Mammary epithelial cell (primary cell): ENCODE results near the gene ENPP7.

Source experiments
- CTCF ChIP-seq, 2 donors: IDR thresholded peaks in 1 of 2; conservative IDR thresholded peaks in 1 of 2; 2 replicates each; pipeline ENCODE4 v1.5.1; 2011 to 2012; ENCODE audit warnings: inconsistent platforms in 2 of 2, low read length in 2 of 2, mild to moderate bottlenecking in 2 of 2, control low read depth in 1 of 2, low read depth in 1 of 2; ENCODE audit not compliant: insufficient read depth in 1 of 2; ENCODE audit errors: extremely low read depth in 1 of 2
- EZH2 ChIP-seq: IDR thresholded peaks from 2 replicates; pipeline ENCODE4 v1.6.1; 2012; ENCODE audit warnings: low read length, inconsistent platforms, borderline replicate concordance

GRCh38 chr17:79742589-79742918, 11.8 kb downstream of the ENPP7 start:
- TF ChIP-seq CTCF (conservative IDR thresholded peaks at IDR 0.05 in 1 of 2, IDR thresholded peaks at IDR 0.05 in 1 of 2; ENCODE audit: extremely low read depth in 1 of 2, insufficient read depth in 1 of 2, low read depth in 1 of 2, low read length in 2 of 2): no peak
- TF ChIP-seq EZH2: no peak
